ENCODE data around the gene MYOM1.

Gene MYOM1

DNA sequence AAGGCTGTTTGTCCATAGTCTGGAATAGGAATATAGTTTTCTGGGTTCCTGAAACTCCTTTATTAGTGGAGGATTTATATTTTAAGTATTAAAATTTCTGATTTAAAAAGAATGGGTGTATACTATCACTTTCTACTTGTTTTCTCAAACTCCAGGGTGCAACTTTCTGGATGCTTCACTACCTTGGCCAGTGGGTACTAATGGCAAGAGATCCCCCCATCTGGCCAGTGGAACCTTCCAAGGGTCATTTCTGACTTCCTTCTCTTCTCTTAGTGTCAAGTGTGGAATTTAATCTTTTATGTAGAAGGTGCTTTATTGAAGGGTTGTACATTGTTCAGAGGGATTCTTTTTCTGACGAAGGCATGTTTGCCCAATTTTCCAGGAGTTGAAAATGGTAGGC, 120.4 kb downstream of the MYOM1 start:
- TF ChIP-seq, protein P1, sequence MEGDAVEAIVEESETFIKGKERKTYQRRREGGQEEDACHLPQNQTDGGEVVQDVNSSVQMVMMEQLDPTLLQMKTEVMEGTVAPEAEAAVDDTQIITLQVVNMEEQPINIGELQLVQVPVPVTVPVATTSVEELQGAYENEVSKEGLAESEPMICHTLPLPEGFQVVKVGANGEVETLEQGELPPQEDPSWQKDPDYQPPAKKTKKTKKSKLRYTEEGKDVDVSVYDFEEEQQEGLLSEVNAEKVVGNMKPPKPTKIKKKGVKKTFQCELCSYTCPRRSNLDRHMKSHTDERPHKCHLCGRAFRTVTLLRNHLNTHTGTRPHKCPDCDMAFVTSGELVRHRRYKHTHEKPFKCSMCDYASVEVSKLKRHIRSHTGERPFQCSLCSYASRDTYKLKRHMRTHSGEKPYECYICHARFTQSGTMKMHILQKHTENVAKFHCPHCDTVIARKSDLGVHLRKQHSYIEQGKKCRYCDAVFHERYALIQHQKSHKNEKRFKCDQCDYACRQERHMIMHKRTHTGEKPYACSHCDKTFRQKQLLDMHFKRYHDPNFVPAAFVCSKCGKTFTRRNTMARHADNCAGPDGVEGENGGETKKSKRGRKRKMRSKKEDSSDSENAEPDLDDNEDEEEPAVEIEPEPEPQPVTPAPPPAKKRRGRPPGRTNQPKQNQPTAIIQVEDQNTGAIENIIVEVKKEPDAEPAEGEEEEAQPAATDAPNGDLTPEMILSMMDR (conservative IDR thresholded peaks at IDR 0.05; ENCODE audit: low read depth): no peak
- POLR2A ChIA-PET (ENCODE audit: low non-redundant PET): no interaction called here
- CTCF ChIA-PET: no interaction called here
- DNase-seq (ENCODE audit: low spot score): no peak
- no peak overlapping the region for H3K27ac ChIP-seq

DNA sequence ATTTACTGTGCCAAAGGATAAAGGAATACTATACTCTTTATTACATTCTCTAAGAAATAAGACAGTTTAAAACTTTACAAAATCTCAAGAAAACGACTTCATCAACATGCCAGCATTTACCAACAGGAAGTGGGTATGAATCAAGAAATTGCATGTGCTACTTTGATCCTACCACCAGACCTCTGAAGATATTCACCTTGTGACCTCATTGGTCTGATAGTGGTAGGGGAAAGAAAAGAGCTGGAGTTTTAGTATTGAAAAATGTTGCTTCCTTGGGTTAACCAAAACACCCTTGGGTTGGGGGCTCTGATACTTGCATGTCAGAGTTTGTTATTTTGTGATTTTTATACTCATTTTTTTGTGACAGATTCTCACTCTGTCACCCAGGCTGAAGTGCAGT, 122.7 kb downstream of the MYOM1 start:
- TF ChIP-seq, protein P1 (conservative IDR thresholded peaks at IDR 0.05; ENCODE audit: low read depth): no peak
- CTCF ChIA-PET: interaction anchor here (0.6 kb wide), 1 partner anchor 617 kb away, joined by 3 read pairs; no protein-coding TSS in a partner anchor
- POLR2A ChIA-PET (ENCODE audit: low non-redundant PET): interaction anchor here (0.7 kb wide), 1 partner anchor 18 kb away, joined by 7 read pairs; no protein-coding TSS in a partner anchor
- H3K27ac ChIP-seq: no peak overlapping the region
- DNase-seq (ENCODE audit: low spot score): no peak

DNA sequence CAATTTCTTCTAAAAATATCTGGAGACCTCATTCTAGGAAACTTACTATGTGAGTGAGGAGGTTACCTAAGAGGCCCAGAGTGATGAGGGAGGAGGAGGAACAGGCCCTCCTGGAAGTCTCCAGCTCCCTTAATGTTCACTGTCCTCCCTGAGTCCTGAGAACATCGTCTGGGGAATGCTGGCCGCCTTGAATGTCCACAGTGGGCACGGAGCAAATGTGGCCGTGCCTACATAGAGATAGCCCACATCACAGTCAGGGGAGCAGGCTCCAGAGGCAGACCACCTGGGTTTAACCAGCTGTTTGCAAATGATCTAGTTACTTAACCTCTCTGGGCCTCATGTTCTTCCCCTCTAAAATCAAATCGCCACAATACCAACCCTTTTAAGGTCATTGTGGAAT, 123.8 kb downstream of the MYOM1 start:
- H3K27ac ChIP-seq: no peak overlapping the region
- no peak for DNase-seq (ENCODE audit: low spot score)
- CTCF ChIA-PET: no interaction called here
- TF ChIP-seq, protein P1 (conservative IDR thresholded peaks at IDR 0.05; ENCODE audit: low read depth): no peak
- POLR2A ChIA-PET (ENCODE audit: low non-redundant PET): no interaction called here

DNA sequence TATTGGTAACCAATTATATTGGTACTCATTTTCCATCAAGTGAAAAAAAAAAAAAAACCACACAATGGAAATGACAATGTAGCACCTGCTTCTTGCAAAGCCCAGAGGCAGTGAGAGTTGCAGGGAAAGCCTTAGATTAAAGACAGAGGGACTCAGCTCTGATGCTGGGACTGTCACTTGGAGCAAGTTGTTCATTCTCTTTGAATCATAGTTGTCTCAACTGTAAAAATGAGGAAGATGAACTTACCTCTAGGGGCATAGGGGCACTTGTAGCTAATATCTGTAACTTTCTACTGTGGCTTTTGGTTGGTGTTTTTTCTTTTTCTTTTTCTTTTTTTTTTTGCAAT, 125.5 kb downstream of the MYOM1 start:
- POLR2A ChIA-PET (ENCODE audit: low non-redundant PET): no interaction called here

DNA sequence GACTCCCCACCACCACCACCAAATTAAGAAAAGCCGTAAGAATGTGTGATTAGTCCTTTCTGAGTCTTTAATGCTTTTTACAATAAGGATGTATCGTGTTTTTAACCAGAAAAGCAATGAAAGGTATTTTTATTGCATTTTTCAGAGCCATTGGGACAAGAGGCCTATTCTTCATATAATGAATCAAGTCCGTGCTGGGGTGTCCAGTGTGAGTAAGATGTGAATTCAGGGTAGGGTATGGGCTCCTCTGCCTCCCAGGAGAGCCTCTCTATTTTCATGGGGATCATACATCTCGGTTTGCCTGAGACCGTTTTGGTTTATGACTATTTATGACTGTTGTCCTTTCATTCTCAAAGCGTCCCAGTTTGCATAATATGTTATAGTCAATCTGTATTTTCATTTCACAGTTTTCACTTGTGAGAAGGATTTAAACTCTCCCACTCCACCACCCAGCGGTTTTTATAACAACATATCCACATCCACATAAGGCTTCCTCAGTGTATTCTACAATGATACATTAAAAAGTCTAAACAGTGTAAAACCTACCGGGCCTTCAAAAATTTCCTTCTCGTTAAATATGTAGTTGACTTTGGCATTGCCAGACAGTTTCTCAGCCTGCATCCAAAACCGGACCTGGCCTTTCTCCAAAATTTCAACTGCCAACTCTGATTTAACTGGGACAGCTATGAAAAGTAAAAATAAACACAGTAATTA, 126.0 kb downstream of the MYOM1 start:
- TF ChIP-seq, protein P1 (conservative IDR thresholded peaks at IDR 0.05; ENCODE audit: low read depth): no peak
- CTCF ChIA-PET: no interaction called here
- H3K27ac ChIP-seq: no peak overlapping the region
- POLR2A ChIA-PET (ENCODE audit: low non-redundant PET): no interaction called here
- DNase-seq (ENCODE audit: low spot score): no peak

More for the DNA sequence above, 125.5 kb downstream of the MYOM1 start:
- no peak for DNase-seq (ENCODE audit: low spot score)
- CTCF ChIA-PET: no interaction called here
- no peak overlapping the region for H3K27ac ChIP-seq
- TF ChIP-seq, protein P1 (conservative IDR thresholded peaks at IDR 0.05; ENCODE audit: low read depth): no peak

DNA sequence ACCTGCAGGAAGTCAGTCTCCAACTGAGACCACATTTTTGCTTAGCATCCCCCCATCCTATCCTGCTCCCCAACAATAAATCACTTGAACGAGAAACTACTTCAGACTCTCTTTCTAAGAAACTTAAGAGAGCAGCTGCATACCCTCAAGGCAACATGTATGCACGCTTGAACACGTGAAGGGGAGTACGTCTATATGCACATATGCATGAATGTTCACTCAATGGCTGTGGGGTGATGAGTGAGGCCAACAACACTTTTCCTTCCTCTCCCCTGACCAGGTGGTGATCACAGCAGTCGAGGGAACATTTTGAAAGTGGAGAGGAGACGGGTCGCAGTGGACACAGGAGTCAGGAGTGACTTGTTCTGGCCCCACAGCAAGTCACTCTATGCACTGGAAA, 127.0 kb downstream of the MYOM1 start:
- TF ChIP-seq, protein P1 (conservative IDR thresholded peaks at IDR 0.05; ENCODE audit: low read depth): no peak
- CTCF ChIA-PET: no interaction called here
- DNase-seq (ENCODE audit: low spot score): no peak
- POLR2A ChIA-PET (ENCODE audit: low non-redundant PET): no interaction called here
- H3K27ac ChIP-seq: no peak overlapping the region

Data from RWPE1 (cell line).